GM23338 (cell line): Measurements from ENCODE around the gene MAPKAPK2. TPM values are rescaled to one million over a fixed set of nuclear protein-coding genes. Genes with fewer than 3 reads are reported as not detected.

Experiments used
- ATAC-seq: fragments of 200-7000 bp; cut with Tn5 transposase; 3 replicates; pipeline ENCODE4 v1.9.1; 2020
- DNase-seq: peaks from one replicate; pipeline ENCODE4 v3.0.0-alpha.2; 2015; ENCODE audit warnings: low spot score
- H2AFZ ChIP-seq: fragments of 200-600 bp; sonication (generic); 2 replicates; pipeline ENCODE4 v1.8.0; 2016; ENCODE audit warnings: antibody characterized with exemption, mild to moderate bottlenecking, moderate library complexity
- H3F3A ChIP-seq: fragments of 200-600 bp; sonication (generic); replicated peaks from 2 replicates; pipeline ENCODE4 v1.8.0; 2017; ENCODE audit warnings: antibody characterized with exemption, mixed run types, low read depth
- H3K27ac ChIP-seq: fragments of 200-600 bp; sonication (generic); 2 replicates; pipeline ENCODE4 v1.6.1; 2016; ENCODE audit warnings: low read depth
- H3K27me3 ChIP-seq: fragments of 200-600 bp; sonication (generic); 2 replicates; pipeline ENCODE4 v1.8.0; 2016; ENCODE audit warnings: mild to moderate bottlenecking, mixed run types, moderate library complexity; ENCODE audit not compliant: insufficient read depth
- H3K36me3 ChIP-seq: fragments of 200-600 bp; sonication (generic); 2 replicates; pipeline ENCODE4 v1.8.0; 2016; ENCODE audit warnings: mild to moderate bottlenecking; ENCODE audit not compliant: insufficient read depth
- H3K4me1 ChIP-seq: fragments of 200-600 bp; sonication (generic); 2 replicates; pipeline ENCODE4 v1.8.0; 2016; ENCODE audit warnings: mild to moderate bottlenecking, moderate library complexity; ENCODE audit not compliant: insufficient read depth
- H3K4me2 ChIP-seq: fragments of 200-600 bp; sonication (generic); 2 replicates; pipeline ENCODE4 v1.7.1; 2017; ENCODE audit warnings: mixed run types
- H3K4me3 ChIP-seq: fragments of 200-600 bp; sonication (generic); 2 replicates; pipeline ENCODE4 v1.6.1; 2016; ENCODE audit warnings: mixed run types
- H3K79me2 ChIP-seq: fragments of 200-600 bp; sonication (generic); replicated peaks from 2 replicates; pipeline ENCODE4 v1.8.0; 2017; ENCODE audit warnings: mild to moderate bottlenecking; ENCODE audit not compliant: insufficient read depth
- H3K9me2 ChIP-seq: fragments of 200-600 bp; sonication (generic); 2 replicates; pipeline ENCODE4 v1.8.0; 2017; ENCODE audit not compliant: insufficient read depth
- H4K20me1 ChIP-seq: fragments of 200-600 bp; sonication (generic); replicated peaks from 2 replicates; pipeline ENCODE4 v1.8.0; 2017; ENCODE audit warnings: mild to moderate bottlenecking; ENCODE audit not compliant: insufficient read depth
- H3K27ac Mint-ChIP-seq: 2 replicates; pipeline ENCODE4 v1.8.0; 2020; ENCODE audit warnings: inconsistent platforms, mild to moderate bottlenecking, moderate library complexity, mixed read lengths
- H3K27me3 Mint-ChIP-seq: 3 replicates; pipeline ENCODE4 v1.8.0; 2022; ENCODE audit warnings: low read depth, mild to moderate bottlenecking, moderate library complexity, mixed read lengths, inconsistent platforms; ENCODE audit not compliant: insufficient read depth, poor library complexity
- H3K36me3 Mint-ChIP-seq: 3 replicates; pipeline ENCODE4 v1.8.0; 2021; ENCODE audit warnings: low read depth, mild to moderate bottlenecking, inconsistent platforms, moderate library complexity, mixed read lengths
- H3K4me1 Mint-ChIP-seq: 3 replicates; pipeline ENCODE4 v1.8.0; 2020; ENCODE audit warnings: mild to moderate bottlenecking, inconsistent platforms, mixed read lengths
- H3K4me3 Mint-ChIP-seq: 3 replicates; pipeline ENCODE4 v1.8.0; 2021; ENCODE audit warnings: moderate library complexity, mild to moderate bottlenecking, inconsistent platforms, mixed read lengths
- H3K9me3 Mint-ChIP-seq: 3 replicates; pipeline ENCODE4 v1.8.0; 2020; ENCODE audit warnings: moderate library complexity, mild to moderate bottlenecking, inconsistent platforms, mixed read lengths
- ETS1 ChIP-seq: IDR thresholded peaks from 2 replicates; pipeline ENCODE4 v1.6.1; 2016; ENCODE audit warnings: antibody characterized with exemption
- NANOG ChIP-seq: IDR thresholded peaks from 2 replicates; pipeline ENCODE4 v1.6.1; 2016; ENCODE audit warnings: antibody characterized with exemption, borderline replicate concordance
- REST ChIP-seq: IDR thresholded peaks from one replicate; pipeline ENCODE4 v1.6.1; 2018; ENCODE audit warnings: antibody characterized with exemption; ENCODE audit not compliant: unreplicated experiment
- STAT1 ChIP-seq: IDR thresholded peaks from one replicate; pipeline ENCODE4 v1.6.1; 2016; ENCODE audit warnings: antibody characterized with exemption; ENCODE audit not compliant: unreplicated experiment
- ZNF114 ChIP-seq: fragments of 250-450 bp; sonication (Bioruptor Pico); IDR thresholded peaks from 2 replicates; pipeline ENCODE4 v1.5.0; 2020; ENCODE audit warnings: mild to moderate bottlenecking, moderate library complexity
- ZNF331 ChIP-seq: fragments of 250-450 bp; sonication (Bioruptor Pico); IDR thresholded peaks from 2 replicates; pipeline ENCODE4 v1.5.0; 2020; ENCODE audit warnings: low read depth, mild to moderate bottlenecking, moderate library complexity
- polyA plus RNA-seq: library from polyadenylated mRNA; unstranded; fragments of >200 nt; fragmentation: Nextera tagmentation; extraction: Ambion mirVana; gene quantifications from 2 replicates; pipeline ENCODE4 v1.2.1, GENCODE V29; 2016
- total RNA-seq: library from RNA; depleted of rRNA; stranded (reverse); fragments of >200 nt; shearing (Covaris generic); gene quantifications from 2 replicates; pipeline ENCODE4 v1.2.3, GENCODE V29; 2014

MAPKAPK2 gene
- total and polyA plus RNA-seq, 2 experiments from 2014 or later: 10.1 to 30.4 TPM

- Mint-ChIP-seq H3K4me1 (peaks cover 72% of the 10 kb centered on the region), H3K4me3 (no peak overlapping the region), H3K36me3 (peaks cover 5% of the 10 kb centered on the region; the same call in 2 of the 3 replicates), H3K27me3 (peaks cover 8% of the 10 kb centered on the region), H3K27ac (no peak overlapping the region), H3K9me3 (no peaks in the 10 kb centered on the region)
- Histone ChIP-seq H3K27me3 (no peaks in the 10 kb centered on the region), H3K4me2 (no peak overlapping the region), H3K79me2 (peaks cover 83% of the 10 kb centered on the region), H3K4me3 (no peak overlapping the region), H2AFZ (no peak overlapping the region), H3F3A (0 out of 2 replicates have a peak, but pooled peaks cover 4% of the 10 kb centered on the region), H3K9me2 (no peaks in the 10 kb centered on the region), H4K20me1 (peaks cover 64% of the 10 kb centered on the region), H3K4me1 (peaks cover 39% of the 10 kb centered on the region), H3K27ac (no peak overlapping the region), H3K36me3 (no peaks in the 10 kb centered on the region)
- no peak for DNase-seq
- TF ChIP-seq ZNF331 (no peak), REST (no peak), STAT1 (no peak), ZNF114 (no peak)
- ATAC-seq: no peak
These were observed 14.4 kb downstream of the MAPKAPK2 start for GRCh38 chr1:206699000-206699586.

GRCh38 chr1:206699626-206700025 is 14.9 kb downstream of the MAPKAPK2 start:
- Histone ChIP-seq H4K20me1 (peaks cover 65% of the 10 kb centered on the region), H3K4me1 (peaks cover 41% of the 10 kb centered on the region), H3K4me2 (no peak overlapping the region), H3K27ac (no peak overlapping the region), H3K79me2 (peaks cover 86% of the 10 kb centered on the region), H3K27me3 (no peaks in the 10 kb centered on the region), H3K4me3 (no peak overlapping the region), H2AFZ (no peak overlapping the region), H3K36me3 (no peaks in the 10 kb centered on the region), H3K9me2 (no peaks in the 10 kb centered on the region), H3F3A (0 out of 2 replicates have a peak, but pooled peaks cover 4% of the 10 kb centered on the region)
- Mint-ChIP-seq H3K4me1 (peaks cover 72% of the 10 kb centered on the region), H3K4me3 (no peak overlapping the region), H3K27me3 (peaks cover 8% of the 10 kb centered on the region), H3K9me3 (no peaks in the 10 kb centered on the region), H3K27ac (no peak overlapping the region), H3K36me3 (peaks cover 5% of the 10 kb centered on the region; the same call in 2 of the 3 replicates)
- ATAC-seq (no peak), DNase-seq (no peak)
- TF ChIP-seq REST (no peak), ZNF114 (no peak), ETS1 (no peak), STAT1 (no peak), NANOG (no peak)
